ENCODE results near the gene CACNG7.
"Not testable (repeated sequence)": the region's sequence is repeated elsewhere in the genome, so short reads cannot be mapped to it uniquely, and the experiment has no call there.

The CACNG7 gene

GRCh38 chr19:53906211-53907192 lies 2.6 kb upstream of the CACNG7 start:
- DNase-seq = no peak

DNA sequence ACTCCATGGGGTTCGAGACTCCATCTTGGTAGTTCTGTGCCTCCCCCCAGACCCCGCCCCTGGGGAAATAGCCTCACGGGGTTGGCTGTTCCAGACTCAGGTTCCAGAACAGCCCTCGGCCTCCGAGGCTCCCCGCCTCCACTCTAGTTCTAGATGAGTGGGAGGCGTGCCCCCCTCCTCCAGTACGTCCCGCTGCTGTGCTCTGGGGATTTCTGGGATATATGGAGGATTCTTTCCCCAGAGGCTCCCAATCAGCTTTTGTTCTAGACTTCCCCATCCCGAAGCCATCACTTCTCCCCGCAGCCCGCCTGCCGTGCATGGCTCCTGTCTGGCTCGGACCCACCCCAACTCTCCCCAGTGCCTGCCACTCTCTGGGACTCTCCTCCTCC lies 1.9 kb upstream of the CACNG7 start:
- DNase-seq = no peak

DNA sequence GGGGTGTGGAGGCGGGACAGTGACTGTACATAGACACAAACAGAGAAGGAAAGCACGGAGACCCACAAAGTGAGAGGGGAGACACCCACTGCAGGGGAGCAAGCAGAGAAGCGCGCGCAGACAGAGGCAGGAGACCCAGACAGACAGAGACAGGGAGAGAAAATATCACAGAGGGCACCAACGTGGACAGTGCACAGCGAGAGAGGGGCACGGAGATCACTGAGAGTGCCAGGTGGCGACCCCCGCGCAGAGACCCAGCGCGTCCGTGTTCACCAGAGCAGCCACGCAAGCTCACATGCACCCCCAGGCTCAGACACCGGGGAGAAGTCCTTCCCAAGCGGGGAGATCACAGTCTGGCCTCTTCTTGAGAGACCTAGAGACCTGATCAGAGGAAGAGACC lies 1.4 kb upstream of the CACNG7 start:
- no peak for DNase-seq

GRCh38 chr19:53908106-53908934 lies 758 bp upstream of the CACNG7 start:
- no peak for DNase-seq

DNA sequence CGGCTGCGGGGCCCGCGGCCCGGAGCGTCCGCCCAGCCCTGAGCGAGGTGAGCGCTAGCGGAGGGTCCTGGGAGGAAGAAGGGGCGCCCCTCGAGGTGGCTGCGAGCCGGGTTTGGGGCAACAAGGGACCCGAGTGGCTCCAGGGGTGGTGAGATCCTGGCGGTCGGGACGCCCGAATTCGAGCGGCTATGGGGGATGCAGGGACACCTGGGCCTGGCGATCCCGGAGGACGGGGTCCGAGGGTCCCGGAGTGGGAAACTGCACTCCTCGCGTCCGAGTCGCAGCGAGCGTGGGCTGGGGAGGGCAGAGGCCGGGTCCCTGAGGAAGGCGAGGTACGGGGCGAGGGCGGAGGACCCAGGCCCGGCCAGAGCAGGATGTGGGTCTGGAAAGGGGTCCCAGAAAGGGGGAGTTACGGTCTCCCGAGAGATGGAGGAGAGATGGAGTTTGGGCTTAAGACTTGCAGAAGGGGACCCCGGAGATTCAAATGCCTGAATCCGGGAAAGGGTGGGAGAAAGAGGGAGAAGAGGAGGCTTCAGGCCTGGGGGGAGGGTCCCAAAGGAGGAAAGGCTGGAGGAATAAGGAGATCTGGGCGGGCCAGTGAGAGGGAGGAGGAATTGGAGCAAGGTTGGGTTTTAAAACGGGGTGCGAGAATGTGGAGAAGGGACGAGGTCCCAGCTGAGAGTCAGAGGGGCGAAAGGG lies 542 bp downstream of the CACNG7 start:
- no peak for DNase-seq

DNA sequence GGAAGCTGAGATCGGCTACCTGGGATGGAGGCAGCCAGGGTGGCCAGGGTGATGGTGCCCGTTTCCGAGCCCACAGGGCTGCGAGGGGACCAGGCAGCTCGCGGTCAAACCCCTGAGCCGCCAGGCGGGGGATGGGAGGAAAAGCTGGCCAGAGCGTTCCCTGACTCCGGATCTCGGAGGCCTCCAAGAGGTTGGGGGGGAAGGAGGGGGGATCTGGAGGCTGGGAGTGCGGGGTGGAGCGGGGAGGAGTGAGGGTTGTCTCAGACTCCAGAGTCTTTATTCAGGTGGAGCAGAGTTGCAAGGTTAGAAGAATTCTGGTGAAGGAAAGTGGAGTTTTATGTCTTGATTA lies 1.1 kb downstream of the CACNG7 start:
- DNase-seq = no peak

- no peak for DNase-seq
Measured at GRCh38 chr19:53912653-53913052, 3.6 kb downstream of the CACNG7 start.

DNA sequence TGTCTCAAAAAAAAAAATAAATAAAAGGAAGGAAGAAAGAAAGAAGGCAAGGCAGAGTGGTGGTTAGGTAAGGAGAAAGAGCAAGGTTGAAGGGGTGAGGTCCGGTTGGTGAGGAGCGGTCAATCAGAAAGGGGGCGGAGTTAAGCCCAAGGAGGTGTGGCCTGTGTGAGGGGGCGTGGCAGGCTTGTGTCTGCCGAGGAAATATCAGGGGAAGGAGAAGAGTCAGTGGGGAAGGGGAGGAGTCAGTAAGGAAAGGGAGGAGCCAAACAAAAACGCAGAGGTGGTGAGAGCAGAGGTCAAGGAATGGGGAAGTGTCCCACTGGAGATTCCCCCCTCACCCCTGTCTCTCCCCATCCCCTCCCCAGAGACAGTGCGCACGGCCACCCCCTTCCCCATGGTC lies 5.9 kb downstream of the CACNG7 start:
- no peak for DNase-seq

GRCh38 chr19:53916004-53916403 lies 6.9 kb downstream of the CACNG7 start:
- DNase-seq = no peak

DNA sequence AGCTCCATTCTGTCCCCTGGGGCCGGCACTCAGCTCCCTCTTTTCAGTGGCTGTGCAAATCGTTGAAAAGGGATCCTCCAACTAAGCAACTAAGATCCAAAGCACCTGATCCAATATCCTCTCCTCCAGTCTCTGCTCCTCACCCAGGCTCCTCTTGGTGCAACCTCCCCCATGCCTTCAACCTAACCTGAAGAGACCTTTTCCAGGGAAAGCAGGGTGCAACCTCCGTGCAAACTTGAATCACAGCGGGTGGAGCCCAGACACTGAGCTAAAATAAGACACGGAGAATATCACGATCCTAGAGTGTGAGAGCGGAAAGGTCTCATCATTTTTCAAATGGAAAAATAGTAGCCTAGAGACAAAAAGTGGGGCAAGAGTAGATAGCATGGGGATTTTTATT lies 8.3 kb downstream of the CACNG7 start:
- DNase-seq = no peak

DNA sequence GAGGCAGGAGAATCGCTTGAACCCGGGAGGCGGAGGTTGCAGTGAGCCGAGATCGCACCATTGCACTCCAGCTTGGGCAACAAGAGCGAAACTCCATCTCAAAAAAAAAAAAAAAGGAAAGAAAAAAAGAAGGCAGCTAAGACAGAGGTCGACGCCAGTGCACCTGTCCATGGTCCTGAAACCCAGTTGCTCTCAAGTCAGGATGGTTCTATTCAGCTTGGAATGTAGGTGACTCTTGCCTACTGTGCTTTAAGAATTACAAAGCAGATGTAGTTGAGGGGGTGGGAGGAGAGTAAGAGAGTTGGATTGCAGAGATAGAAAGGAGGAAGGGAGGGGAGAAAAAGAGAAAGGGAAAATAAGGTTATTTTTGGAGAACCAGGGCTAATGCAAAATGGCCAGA lies 18.7 kb downstream of the CACNG7 start:
- DNase-seq = no peak

- no peak for DNase-seq
Measured at GRCh38 chr19:53936029-53936428, 27.0 kb downstream of the CACNG7 start.

DNA sequence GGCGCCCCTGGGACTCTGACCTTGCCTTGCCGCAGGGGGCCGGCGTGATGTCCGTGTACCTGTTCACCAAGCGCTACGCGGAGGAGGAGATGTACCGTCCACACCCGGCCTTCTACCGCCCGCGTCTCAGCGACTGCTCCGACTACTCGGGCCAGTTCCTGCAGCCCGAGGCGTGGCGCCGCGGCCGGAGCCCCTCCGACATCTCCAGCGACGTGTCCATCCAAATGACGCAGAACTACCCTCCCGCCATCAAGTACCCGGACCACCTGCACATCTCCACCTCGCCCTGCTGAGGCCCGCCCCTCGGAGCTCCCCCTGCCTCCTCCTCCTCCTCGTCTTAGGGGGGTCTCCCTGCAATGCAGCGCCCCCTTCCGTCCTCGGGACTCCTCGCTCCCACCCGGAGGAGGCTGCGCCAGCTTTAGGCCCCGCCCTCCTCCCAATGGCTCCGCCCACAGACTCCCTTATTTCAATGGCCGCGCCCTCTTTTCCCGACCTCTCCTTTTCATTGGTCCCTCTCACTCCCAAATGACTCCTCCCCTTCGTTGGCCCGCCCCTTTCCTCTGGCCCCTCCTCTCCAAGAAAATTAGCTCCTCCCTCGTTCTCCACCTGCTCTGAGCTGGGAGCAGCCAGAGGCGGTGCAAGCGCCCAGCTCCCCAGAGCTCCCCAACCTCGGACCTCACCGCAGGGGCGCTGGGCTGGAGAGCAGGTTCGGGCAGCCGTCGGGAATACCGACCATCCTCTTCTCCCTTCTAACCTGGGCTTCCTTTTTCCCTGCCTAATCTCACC lies 33.1 kb downstream of the CACNG7 start:
- no peak for DNase-seq

GRCh38 chr19:53944416-53944815 lies 35.3 kb downstream of the CACNG7 start:
- DNase-seq = no peak

- no peak for DNase-seq
Measured at GRCh38 chr19:53944933-53945332, 35.9 kb downstream of the CACNG7 start.

GRCh38 chr19:53945441-53945840 lies 36.4 kb downstream of the CACNG7 start:
- no peak for DNase-seq

GRCh38 chr19:53945998-53946397 lies 36.9 kb downstream of the CACNG7 start:
- no peak for DNase-seq

DNA sequence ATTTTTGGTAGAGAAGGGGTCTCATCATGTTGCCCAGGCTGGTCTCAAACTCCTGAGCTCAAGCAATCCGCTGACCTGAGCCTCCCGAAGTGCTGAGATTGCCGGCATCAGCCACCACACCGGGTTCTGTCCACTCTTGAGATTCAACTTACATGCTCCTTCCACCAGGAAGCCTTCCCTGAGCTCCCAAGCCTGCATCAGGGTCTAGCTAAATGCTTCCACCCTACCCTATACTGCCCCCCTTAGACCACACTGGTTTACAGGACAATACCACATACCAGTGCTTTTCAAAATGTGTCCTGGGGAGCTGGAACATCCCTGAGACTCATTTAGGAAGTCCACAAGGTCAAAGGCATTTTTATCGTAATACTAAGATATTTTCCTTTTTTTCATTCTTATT lies 38.5 kb downstream of the CACNG7 start:
- no peak for DNase-seq

GRCh38 chr19:53948611-53949010 lies 39.5 kb downstream of the CACNG7 start:
- not testable (repeated sequence) for DNase-seq

- no peak for DNase-seq
Measured at GRCh38 chr19:53951436-53951835, 42.4 kb downstream of the CACNG7 start.

- DNase-seq = no peak
Measured at GRCh38 chr19:53951947-53952346, 42.9 kb downstream of the CACNG7 start.

DNA sequence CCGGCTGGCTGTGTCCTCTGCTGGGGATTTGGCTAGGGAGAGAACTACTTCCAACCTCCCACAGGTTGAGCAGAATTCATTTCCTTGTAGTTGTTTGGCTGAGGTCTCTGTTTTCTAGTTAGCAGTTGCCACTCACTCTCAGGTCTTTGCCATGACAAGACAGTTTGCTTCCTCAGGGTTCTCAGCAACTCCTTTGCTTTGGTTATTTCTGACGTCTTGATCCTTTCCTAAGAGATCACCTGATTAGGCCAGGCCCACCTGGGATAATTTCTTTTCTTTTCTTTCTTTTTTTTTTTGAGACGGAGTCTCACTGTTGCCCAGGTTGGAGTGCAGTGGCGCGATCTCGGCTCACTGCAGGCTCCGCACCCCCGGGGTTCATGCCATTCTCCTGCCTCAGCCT lies 44.3 kb downstream of the CACNG7 start:
- DNase-seq = no peak
